HCT116 (cell line): ENCODE measurements around the gene ASIC5. TPM values are rescaled to one million over a fixed set of nuclear protein-coding genes. Genes with fewer than 3 reads are reported as not detected.

Experiments used
- ATAC-seq: fragments of 200-7000 bp; cut with Tn5 transposase; 2 replicates; pipeline ENCODE4 v1.9.1; 2020; ENCODE audit warnings: mild to moderate bottlenecking, moderate library complexity
- BruUV-seq: library from RNA; stranded (reverse); fragments of 400-500 nt; replicated peaks from 2 replicates; lab custom pipeline; 2021; lab: Mats Ljungman, UMichigan
- CTCF ChIA-PET: fragments of 300-600 bp; sonication (Branson Sonifier 250); formaldehyde crosslinking; loops from one replicate; lab custom pipeline; 2021; ENCODE audit warnings: antibody characterized with exemption; lab: Charles Lee
- POLR2A ChIA-PET: fragments of 300-600, 350-600 bp; sonication (Branson Sonifier 250); formaldehyde crosslinking; loops from one replicate; lab custom pipeline; 2021; ENCODE audit warnings: antibody characterized with exemption; lab: Charles Lee
- RAD21 ChIA-PET, 2 experiments: fragments of 300-600 bp; sonication (Branson Sonifier 250); formaldehyde crosslinking; loops; one replicate each; lab custom pipeline; 2023; ENCODE audit warnings: low total read pairs in 2 of 2; ENCODE audit not compliant: uncharacterized antibody in 2 of 2, unreplicated experiment in 2 of 2, low non-redundant PET in 1 of 2; lab: Charles Lee
- DNase-seq: peaks from one replicate; pipeline ENCODE4 v3.0.0-alpha.2; 2010; ENCODE audit warnings: low read depth, low spot score
- H2AFZ ChIP-seq: fragments of 200-600 bp; shearing (Covaris generic), sonication (generic); 2 replicates; pipeline ENCODE4 v1.6.1; 2017; ENCODE audit warnings: low read depth, mixed run types, mixed read lengths, antibody characterized with exemption, low read length; ENCODE audit not compliant: poor library complexity, severe bottlenecking
- H3K27ac ChIP-seq: 2 replicates; pipeline ENCODE4 v1.5.1; 2012; ENCODE audit warnings: low read depth, low read length
- H3K27me3 ChIP-seq: fragments of 200-600 bp; sonication (generic); 2 replicates; pipeline ENCODE4 v1.6.1; 2016; ENCODE audit warnings: mixed run types, low read length, mixed read lengths; ENCODE audit not compliant: insufficient read depth
- H3K36me3 ChIP-seq, 2 experiments: fragments of 200-500 bp in 1 of 2; fragments of 200-600 bp in 1 of 2; sonication (Bioruptor generic) in 1 of 2; sonication (generic) in 1 of 2; 2 replicates each; pipeline versions ENCODE4 v1.5.1 to v1.6.1; 2014 to 2016; ENCODE audit warnings: low read length in 2 of 2, inconsistent platforms in 1 of 2, mixed read lengths in 1 of 2, mixed run types in 1 of 2; ENCODE audit not compliant: insufficient read depth in 2 of 2, control insufficient read depth in 1 of 2
- H3K4me1 ChIP-seq, 2 experiments: fragments of 200-600 bp in 1 of 2; sonication (generic) in 1 of 2; 2 replicates each; pipeline versions ENCODE4 v1.5.1 to v1.6.1; 2012 to 2017; ENCODE audit warnings: low read length in 2 of 2, inconsistent platforms in 1 of 2, mild to moderate bottlenecking in 1 of 2, mixed read lengths in 1 of 2, mixed run types in 1 of 2, moderate library complexity in 1 of 2; ENCODE audit not compliant: insufficient read depth in 2 of 2, control insufficient read depth in 1 of 2
- H3K4me2 ChIP-seq: fragments of 200-600 bp; sonication (generic); 2 replicates; pipeline ENCODE4 v1.6.1; 2017; ENCODE audit warnings: mixed run types, low read length, mixed read lengths
- H3K4me3 ChIP-seq, 2 experiments: fragments of 200-600 bp in 1 of 2; sonication (generic) in 1 of 2; replicated peaks in 1 of 2; 2 replicates each; pipeline ENCODE4 v1.5.1; 2011 to 2016; ENCODE audit warnings: low read length in 2 of 2, control low read depth in 1 of 2, low read depth in 1 of 2, mild to moderate bottlenecking in 1 of 2, mixed read lengths in 1 of 2, mixed run types in 1 of 2
- H3K79me2 ChIP-seq: fragments of 200-600 bp; sonication (generic); 2 replicates; pipeline ENCODE4 v1.6.1; 2017; ENCODE audit warnings: mild to moderate bottlenecking, mixed run types, low read length, moderate library complexity, mixed read lengths; ENCODE audit not compliant: insufficient read depth
- H3K9ac ChIP-seq: fragments of 200-600 bp; sonication (generic); 2 replicates; pipeline ENCODE4 v1.6.1; 2016; ENCODE audit warnings: low read length, mixed read lengths
- H3K9me2 ChIP-seq: fragments of 200-600 bp; sonication (generic), shearing (Covaris generic); 2 replicates; pipeline ENCODE4 v1.6.1; 2017; ENCODE audit warnings: mixed run types, mild to moderate bottlenecking, moderate library complexity; ENCODE audit not compliant: insufficient read depth
- H3K9me3 ChIP-seq, 2 experiments: fragments of 200-500 bp in 1 of 2; fragments of 200-600 bp in 1 of 2; sonication (Bioruptor generic) in 1 of 2; sonication (generic) in 1 of 2; 2 replicates each; pipeline ENCODE4 v1.6.1; 2014 to 2017; ENCODE audit warnings: low read length in 2 of 2, mixed read lengths in 2 of 2, inconsistent platforms in 1 of 2, low read depth in 1 of 2, mild to moderate bottlenecking in 1 of 2, mixed run types in 1 of 2, moderate library complexity in 1 of 2; ENCODE audit not compliant: control insufficient read depth in 1 of 2, insufficient read depth in 1 of 2
- H4K20me1 ChIP-seq: fragments of 200-600 bp; sonication (generic), shearing (Covaris generic); 2 replicates; pipeline ENCODE4 v1.6.1; 2017; ENCODE audit warnings: mixed run types, mild to moderate bottlenecking, moderate library complexity; ENCODE audit not compliant: insufficient read depth
- ATF3 ChIP-seq: IDR thresholded peaks from 2 replicates; pipeline ENCODE4 v1.6.1; 2012
- CEBPB ChIP-seq: IDR thresholded peaks from 2 replicates; pipeline ENCODE4 v1.6.1; 2012; ENCODE audit warnings: low read depth
- EGR1 ChIP-seq: IDR thresholded peaks from 2 replicates; pipeline ENCODE4 v1.6.1; 2012; ENCODE audit warnings: low read depth
- ELF1 ChIP-seq: IDR thresholded peaks from 2 replicates; pipeline ENCODE4 v1.6.1; 2012; ENCODE audit warnings: low read depth, borderline replicate concordance
- EZH2 ChIP-seq: fragments of 200-600 bp; sonication (generic); IDR thresholded peaks from 2 replicates; pipeline ENCODE4 v1.6.1; 2017; ENCODE audit warnings: antibody characterized with exemption, mixed run types
- EZH2phosphoT487 ChIP-seq: fragments of 200-600 bp; IDR thresholded peaks from 2 replicates; pipeline ENCODE4 v1.6.1; 2018; ENCODE audit warnings: antibody characterized with exemption, borderline replicate concordance
- FOSL1 ChIP-seq: IDR thresholded peaks from 2 replicates; pipeline ENCODE4 v1.6.1; 2012; ENCODE audit warnings: low read depth
- MAX ChIP-seq: IDR thresholded peaks from 2 replicates; pipeline ENCODE4 v1.6.1; 2012
- POLR2A ChIP-seq: IDR thresholded peaks from 2 replicates; pipeline ENCODE4 v1.7.0; 2011; ENCODE audit warnings: borderline replicate concordance; ENCODE audit not compliant: insufficient read depth, insufficient read length; ENCODE audit errors: extremely low read depth
- POLR2AphosphoS5 ChIP-seq: IDR thresholded peaks from 2 replicates; pipeline ENCODE4 v1.6.1; 2011; ENCODE audit warnings: mild to moderate bottlenecking, low read depth, low read length, moderate library complexity
- RAD21 ChIP-seq: IDR thresholded peaks from 2 replicates; pipeline ENCODE4 v1.6.1; 2012; ENCODE audit warnings: low read depth, mild to moderate bottlenecking
- SIN3A ChIP-seq: IDR thresholded peaks from 2 replicates; pipeline ENCODE4 v1.6.1; 2012; ENCODE audit warnings: low read depth
- SP1 ChIP-seq: IDR thresholded peaks from 2 replicates; pipeline ENCODE4 v1.6.1; 2012; ENCODE audit warnings: low read depth
- SRF ChIP-seq: IDR thresholded peaks from 2 replicates; pipeline ENCODE4 v1.6.1; 2012; ENCODE audit warnings: low read depth
- TCF7L2 ChIP-seq: IDR thresholded peaks from 2 replicates; pipeline ENCODE4 v1.7.0; 2011; ENCODE audit warnings: borderline replicate concordance, inconsistent platforms; ENCODE audit not compliant: insufficient read depth, insufficient read length; ENCODE audit errors: extremely low read depth
- YY1 ChIP-seq: IDR thresholded peaks from 2 replicates; pipeline ENCODE4 v1.6.1; 2011; ENCODE audit warnings: low read length, low read depth, moderate library complexity, mild to moderate bottlenecking; ENCODE audit not compliant: insufficient replicate concordance; ENCODE audit errors: extremely low read depth
- intact Hi-C: fragments of 100-400 bp; cut with micrococcal nuclease; formaldehyde crosslinking; loops from 2 replicates; pipeline ENCODE4 v1.10.0; 2022
- total RNA-seq: library from RNA; stranded (reverse); gene quantifications from one replicate; pipeline ENCODE4 v1.2.1, GENCODE V29; 2021; ENCODE audit not compliant: unreplicated experiment
- TF ChIP-seq, protein P1 (sequence below): IDR thresholded peaks from 2 replicates; pipeline ENCODE4 v1.6.1; 2012; ENCODE audit warnings: low read depth

The ASIC5 gene
- total RNA-seq, 1 experiment from 2014 or later, result not detected

- no TSS peak for BruUV-seq
- intact Hi-C loops, result no loop called here
- Histone ChIP-seq H3K4me3 (no peak overlapping the region), H3K9me3 (no peaks in the 10 kb centered on the region), H2AFZ (no peak overlapping the region), H3K36me3 (no peaks in the 10 kb centered on the region), H3K27me3 (no peaks in the 10 kb centered on the region), H3K27ac (no peak overlapping the region), H3K4me2 (no peak overlapping the region), H4K20me1 (no peaks in the 10 kb centered on the region), H3K79me2 (no peaks in the 10 kb centered on the region), H3K9ac (no peak overlapping the region), H3K4me1 (no peaks in the 10 kb centered on the region), H3K9me2 (no peaks in the 10 kb centered on the region)
- POLR2A ChIA-PET, result no interaction called here
- no peak for ATAC-seq
- TF ChIP-seq EZH2, result no peak
- no peak for TF ChIP-seq YY1
- TF ChIP-seq SP1, result no peak
- no peak for TF ChIP-seq POLR2AphosphoS5
- no peak for TF ChIP-seq ELF1
- TF ChIP-seq, protein P1, sequence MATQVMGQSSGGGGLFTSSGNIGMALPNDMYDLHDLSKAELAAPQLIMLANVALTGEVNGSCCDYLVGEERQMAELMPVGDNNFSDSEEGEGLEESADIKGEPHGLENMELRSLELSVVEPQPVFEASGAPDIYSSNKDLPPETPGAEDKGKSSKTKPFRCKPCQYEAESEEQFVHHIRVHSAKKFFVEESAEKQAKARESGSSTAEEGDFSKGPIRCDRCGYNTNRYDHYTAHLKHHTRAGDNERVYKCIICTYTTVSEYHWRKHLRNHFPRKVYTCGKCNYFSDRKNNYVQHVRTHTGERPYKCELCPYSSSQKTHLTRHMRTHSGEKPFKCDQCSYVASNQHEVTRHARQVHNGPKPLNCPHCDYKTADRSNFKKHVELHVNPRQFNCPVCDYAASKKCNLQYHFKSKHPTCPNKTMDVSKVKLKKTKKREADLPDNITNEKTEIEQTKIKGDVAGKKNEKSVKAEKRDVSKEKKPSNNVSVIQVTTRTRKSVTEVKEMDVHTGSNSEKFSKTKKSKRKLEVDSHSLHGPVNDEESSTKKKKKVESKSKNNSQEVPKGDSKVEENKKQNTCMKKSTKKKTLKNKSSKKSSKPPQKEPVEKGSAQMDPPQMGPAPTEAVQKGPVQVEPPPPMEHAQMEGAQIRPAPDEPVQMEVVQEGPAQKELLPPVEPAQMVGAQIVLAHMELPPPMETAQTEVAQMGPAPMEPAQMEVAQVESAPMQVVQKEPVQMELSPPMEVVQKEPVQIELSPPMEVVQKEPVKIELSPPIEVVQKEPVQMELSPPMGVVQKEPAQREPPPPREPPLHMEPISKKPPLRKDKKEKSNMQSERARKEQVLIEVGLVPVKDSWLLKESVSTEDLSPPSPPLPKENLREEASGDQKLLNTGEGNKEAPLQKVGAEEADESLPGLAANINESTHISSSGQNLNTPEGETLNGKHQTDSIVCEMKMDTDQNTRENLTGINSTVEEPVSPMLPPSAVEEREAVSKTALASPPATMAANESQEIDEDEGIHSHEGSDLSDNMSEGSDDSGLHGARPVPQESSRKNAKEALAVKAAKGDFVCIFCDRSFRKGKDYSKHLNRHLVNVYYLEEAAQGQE, result no peak
- TF ChIP-seq MAX, result no peak
- no peak for TF ChIP-seq EGR1
- TF ChIP-seq SIN3A, result no peak
- no peak for TF ChIP-seq EZH2phosphoT487
- no peak for TF ChIP-seq CEBPB
- TF ChIP-seq TCF7L2, result no peak
- no peak for TF ChIP-seq FOSL1
- TF ChIP-seq ATF3, result no peak
- no peak for TF ChIP-seq RAD21
- TF ChIP-seq SRF, result no peak
- no peak for TF ChIP-seq POLR2A
- no peak for DNase-seq
- RAD21 ChIA-PET, result no interaction called here
- CTCF ChIA-PET, result interaction anchor here (0.9 kb wide), 1 partner anchor 9 kb away, joined by 3 read pairs; no protein-coding TSS in a partner anchor
These were observed 65.3 kb downstream of the ASIC5 start for GRCh38 chr4:155800685-155801343.
